VCaP (cell line): ENCODE measurements around the gene MYO9A.

Source experiments
- H3K27ac ChIP-seq: fragments of 450-650 bp; 2 replicates; pipeline ENCODE4 v1.5.1; 2017
- CTCF ChIP-seq: fragments of 450-650 bp; conservative IDR thresholded peaks from 2 replicates; pipeline ENCODE4 v1.5.1; 2017; ENCODE audit warnings: mild to moderate bottlenecking, moderate library complexity

The MYO9A gene

DNA sequence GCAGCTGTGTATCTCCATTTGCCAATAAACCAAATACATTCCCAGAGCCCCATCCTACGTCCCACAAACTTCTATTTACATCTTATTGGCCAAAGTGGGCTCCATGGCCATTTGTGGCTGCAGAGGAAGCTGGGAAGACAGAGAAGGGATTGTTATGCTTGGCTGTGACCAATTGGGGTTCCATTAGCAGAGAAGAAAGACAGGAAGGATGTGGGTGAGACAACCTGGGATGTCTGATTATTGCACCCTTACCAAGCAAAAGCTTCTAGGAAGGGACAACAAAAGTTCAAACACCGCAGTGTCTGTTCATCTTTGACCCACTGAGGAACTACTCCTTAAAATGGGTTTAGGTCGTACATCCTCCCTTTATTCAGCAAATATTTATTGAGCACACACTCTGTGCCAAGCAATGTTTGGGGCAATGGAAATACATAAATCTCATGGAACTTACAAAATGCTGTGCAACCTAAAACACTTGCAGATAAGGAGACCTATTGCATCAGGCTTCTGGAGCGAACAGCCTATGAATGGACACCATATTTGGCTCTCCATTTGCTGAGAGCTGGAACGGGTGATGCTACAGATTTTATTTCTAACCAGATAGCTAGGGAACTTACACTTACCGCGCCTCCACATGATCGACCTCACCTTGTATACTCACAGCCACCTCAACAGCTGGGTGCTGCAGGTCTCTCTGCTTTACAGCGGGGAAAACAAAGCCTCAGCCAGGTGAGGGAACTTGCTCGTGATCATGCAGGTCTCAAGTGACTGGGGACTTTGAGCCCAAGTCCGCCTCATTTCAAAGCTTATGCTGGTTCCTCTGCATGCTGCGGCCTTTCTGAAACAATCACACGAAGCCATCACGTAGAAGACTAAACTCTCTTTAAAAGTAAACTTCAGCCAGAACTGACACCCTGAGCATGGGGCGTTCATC, 329.0 kb downstream of the MYO9A start:
- TF ChIP-seq CTCF, result no peak
- H3K27ac ChIP-seq, result no peak overlapping the region

- no peak for TF ChIP-seq CTCF
- H3K27ac ChIP-seq, result no peak overlapping the region
Observed at GRCh38 chr15:71786673-71787072, 331.3 kb downstream of the MYO9A start.

DNA sequence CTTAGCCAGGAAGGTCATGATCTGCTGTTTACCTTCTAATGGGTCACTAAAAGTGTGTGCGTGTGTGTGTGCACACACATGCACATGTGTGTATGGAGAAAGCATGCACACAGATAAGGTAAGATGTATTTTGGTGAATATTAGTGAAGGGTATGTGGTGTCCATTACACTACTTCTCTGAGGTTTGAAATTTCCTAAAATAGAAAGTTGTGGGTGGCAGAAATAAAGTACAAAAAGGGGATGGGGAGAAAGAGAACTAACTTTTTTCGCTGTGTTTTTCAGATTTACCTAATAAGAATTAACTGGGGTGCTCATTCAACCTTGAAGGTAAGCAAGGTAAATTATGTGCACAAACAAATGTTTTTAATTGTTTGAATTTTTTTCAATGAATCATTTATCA, 332.0 kb downstream of the MYO9A start:
- no peak overlapping the region for H3K27ac ChIP-seq
- TF ChIP-seq CTCF, result no peak

GRCh38 chr15:71784719-71785118, 333.2 kb downstream of the MYO9A start:
- peak; percentile 45 for TF ChIP-seq CTCF
- H3K27ac ChIP-seq, result no peak overlapping the region

GRCh38 chr15:71782422-71783165, 335.4 kb downstream of the MYO9A start:
- TF ChIP-seq CTCF, result no peak
- H3K27ac ChIP-seq, result no peak overlapping the region

DNA sequence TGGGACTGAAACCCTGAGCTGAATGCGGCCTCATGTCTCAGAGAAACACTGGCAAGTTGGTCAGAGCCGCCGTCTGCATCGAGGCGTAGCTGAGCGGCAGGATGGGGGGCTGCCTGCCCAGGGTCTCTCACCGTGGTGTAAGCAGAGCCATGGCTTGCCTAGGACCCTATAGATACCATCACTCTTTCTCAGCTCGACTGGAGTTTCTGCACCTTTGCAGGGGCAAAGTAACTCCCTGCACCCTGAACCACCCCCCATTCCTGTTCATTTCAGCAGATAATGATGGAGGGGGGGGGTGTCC, 336.0 kb downstream of the MYO9A start:
- H3K27ac ChIP-seq, result no peak overlapping the region
- no peak for TF ChIP-seq CTCF

DNA sequence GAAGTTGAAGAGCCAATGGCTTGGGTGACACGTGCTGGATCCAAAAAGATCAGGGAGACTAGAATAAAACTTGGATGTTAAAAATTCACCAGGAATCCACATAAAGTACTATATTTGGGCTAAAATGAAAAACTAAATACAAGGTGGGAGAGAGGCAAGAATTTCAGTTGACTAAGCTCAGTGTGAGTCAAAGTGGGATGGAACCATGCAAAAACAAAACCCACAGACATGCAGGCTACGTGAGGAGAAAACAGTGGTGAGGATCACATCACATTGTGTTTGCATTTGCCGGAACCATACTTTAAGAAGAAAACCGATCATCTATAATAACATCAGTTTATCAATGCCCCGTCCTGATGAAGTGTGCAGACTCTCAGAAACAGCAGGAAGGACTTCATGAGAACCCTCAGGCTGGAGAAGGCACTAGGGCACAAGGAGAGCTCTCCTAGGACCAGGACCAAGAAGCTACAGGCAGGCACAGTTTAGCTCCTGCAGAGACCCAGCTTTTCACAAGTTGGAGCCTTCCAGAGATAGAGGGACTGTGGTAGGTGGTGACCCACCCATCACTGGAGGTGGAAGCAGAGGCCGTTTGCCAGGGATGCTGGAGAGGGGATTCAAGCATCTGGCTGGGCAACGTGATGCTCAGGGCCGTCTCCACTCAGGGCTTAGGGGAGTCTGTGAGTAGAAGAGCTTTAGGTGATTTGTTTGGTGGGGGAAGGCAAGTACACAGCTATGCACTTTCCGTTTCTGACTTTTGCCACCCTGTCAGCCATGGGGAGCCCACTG, 336.6 kb downstream of the MYO9A start:
- TF ChIP-seq CTCF, result no peak
- H3K27ac ChIP-seq, result no peak overlapping the region
